GM19099 (cell line): Measurements from ENCODE around the gene SEC22A.

Source experiments
- POLR2A ChIP-seq: IDR thresholded peaks from 3 replicates; pipeline ENCODE4 v1.6.1; 2011; ENCODE audit warnings: low read depth; ENCODE audit not compliant: insufficient read length; ENCODE audit errors: extremely low read depth

SEC22A gene

GRCh38 chr3:123314359-123315270, 112.9 kb downstream of the SEC22A start:
- no peak for TF ChIP-seq POLR2A

GRCh38 chr3:123315271-123315595, 113.5 kb downstream of the SEC22A start:
- TF ChIP-seq POLR2A: no peak

GRCh38 chr3:123317716-123318115, 116.0 kb downstream of the SEC22A start:
- no peak for TF ChIP-seq POLR2A

- TF ChIP-seq POLR2A: no peak
These were observed 116.6 kb downstream of the SEC22A start for GRCh38 chr3:123318374-123318773.

GRCh38 chr3:123319760-123320159, 118.0 kb downstream of the SEC22A start:
- no peak for TF ChIP-seq POLR2A

GRCh38 chr3:123320221-123320620, 118.5 kb downstream of the SEC22A start:
- no peak for TF ChIP-seq POLR2A

GRCh38 chr3:123321806-123322205, 120.1 kb downstream of the SEC22A start:
- TF ChIP-seq POLR2A: no peak

- TF ChIP-seq POLR2A: no peak
These were observed 121.1 kb downstream of the SEC22A start for GRCh38 chr3:123322866-123323265.
